Activated CD4-positive, alpha-beta T cell treated with anti-CD3 and anti-CD28 coated beads, Interleukin-2, Interleukin-6, amounts not matched to agents 100 ng/mL and 50 ng/mL, durations not matched to agents 16 hours and 8 hours (primary cell): ENCODE data around the gene MAPK8.

Experiments
- DNase-seq: peaks from one replicate; pipeline ENCODE4 v3.0.0-alpha.2; 2020

The MAPK8 gene

DNA sequence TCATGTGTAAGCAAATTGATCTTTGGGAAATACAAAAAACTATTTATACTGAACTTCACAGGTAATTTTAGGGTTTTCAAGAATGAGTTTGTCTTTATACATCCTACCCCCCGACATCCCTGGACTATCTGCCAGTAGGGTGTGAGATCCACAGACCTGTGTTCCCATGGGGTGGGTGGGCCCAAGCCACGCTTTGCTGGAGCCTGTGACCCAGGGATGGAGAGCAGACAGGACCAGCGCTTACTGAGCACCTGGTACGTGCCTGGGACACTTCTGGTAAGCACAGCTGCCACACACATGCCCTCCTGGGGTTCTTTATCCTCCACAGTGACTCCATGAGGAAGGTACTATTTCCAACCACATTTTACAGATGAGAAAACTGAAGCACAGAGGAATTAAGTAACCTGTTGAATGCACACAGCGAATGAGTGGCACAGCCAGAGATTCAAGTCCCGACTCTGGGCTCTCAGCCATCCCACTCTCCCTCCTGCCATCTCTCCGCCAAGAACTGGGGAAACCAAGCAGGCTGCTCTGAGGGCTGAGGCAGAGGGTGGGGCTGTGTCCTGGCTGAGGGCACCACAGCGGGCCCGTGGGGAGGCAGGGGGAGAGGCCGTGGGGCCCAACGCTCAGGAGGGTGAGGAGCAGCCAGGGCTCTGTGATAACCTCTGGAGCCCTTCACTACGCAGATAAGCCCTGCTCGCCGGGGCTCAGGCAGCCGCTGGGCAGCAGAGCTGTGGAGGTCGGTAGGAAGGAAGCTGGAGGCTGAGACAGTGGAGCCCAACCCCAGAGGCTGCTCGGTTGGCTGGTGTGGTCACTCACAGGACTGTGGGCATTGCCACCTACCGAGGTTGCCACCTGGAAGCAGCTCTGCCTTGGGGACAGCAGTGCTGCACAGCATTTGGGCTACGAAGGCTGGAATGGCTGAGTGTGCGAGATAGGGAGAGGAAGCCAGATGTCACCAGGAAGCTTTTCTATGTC, 174.2 kb downstream of the MAPK8 start:
- DNase-seq: no peak

DNA sequence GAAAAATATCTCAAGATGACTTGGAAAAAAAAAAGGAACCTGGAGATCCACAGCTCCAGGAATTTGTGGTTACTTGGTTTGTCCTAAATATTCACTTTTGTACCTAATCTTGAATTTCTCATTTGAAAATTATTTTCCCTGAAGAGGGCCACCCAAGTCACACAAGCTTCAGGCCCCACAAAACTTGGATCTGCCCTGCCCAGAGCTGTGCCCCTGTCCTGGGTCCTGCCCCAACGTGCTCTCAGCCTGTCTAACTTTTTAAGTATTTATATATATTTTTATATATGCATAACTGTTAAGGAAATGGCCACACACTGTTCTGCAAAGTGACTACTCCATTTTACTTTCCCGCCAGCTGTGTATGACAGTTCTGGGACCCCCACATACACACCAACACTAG, 174.9 kb downstream of the MAPK8 start:
- no peak for DNase-seq

DNA sequence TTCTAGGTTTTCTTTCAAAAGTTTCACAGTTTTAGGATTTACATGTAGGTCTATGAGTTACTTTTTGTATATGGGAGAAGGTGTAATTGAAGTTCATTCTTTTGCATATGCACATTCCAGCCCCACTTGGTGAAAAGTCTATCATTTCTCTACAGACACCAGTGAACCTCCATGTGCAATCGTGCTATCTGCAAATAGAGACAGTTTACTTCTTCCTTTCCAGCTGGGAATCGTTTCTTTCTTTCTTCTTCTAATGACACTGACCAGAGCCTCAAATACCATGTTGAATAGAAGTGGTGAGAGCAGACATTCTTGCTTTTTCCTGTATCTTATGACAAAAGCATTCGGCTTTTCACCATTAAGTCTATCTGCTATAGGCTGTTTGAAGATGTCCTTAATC, 175.7 kb downstream of the MAPK8 start:
- DNase-seq: no peak

DNA sequence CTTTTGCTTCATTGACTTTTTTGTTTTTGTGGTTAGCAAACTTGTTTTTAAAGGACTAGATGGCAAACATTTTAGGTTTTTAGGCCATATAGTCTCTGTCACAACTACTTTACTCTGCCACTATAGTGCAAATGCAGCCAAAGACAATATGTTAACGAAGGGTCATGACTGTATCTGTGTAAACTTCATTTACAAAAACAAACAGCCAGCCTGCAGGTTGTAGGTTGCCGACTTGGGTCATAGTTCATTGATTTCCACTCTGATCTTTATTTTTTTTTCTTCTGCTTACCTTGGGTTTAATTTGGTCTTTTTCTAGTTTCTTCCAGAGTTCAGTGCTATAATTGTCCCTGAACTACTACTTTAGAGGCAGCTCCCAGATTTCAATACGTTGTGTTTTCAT, 178.4 kb downstream of the MAPK8 start:
- DNase-seq: no peak

DNA sequence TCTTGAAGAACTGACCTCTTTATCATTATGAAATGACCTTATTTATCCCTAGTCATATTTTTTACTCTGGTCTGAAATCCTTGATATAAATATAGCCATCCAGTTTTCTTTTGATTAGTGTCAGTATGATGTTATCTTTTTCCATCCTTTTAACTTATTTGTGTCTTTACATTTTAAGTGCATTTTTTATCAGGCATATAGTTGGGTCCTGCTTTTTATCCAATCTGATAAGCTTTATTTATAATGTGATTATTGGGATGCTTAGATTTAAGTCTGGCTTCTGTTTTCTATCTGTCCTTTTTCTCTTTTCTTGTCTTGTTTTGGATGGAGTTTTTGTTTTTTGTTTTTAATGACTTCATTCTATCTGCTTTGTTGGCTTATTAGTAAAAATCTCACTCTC, 179.2 kb downstream of the MAPK8 start:
- no peak for DNase-seq

DNA sequence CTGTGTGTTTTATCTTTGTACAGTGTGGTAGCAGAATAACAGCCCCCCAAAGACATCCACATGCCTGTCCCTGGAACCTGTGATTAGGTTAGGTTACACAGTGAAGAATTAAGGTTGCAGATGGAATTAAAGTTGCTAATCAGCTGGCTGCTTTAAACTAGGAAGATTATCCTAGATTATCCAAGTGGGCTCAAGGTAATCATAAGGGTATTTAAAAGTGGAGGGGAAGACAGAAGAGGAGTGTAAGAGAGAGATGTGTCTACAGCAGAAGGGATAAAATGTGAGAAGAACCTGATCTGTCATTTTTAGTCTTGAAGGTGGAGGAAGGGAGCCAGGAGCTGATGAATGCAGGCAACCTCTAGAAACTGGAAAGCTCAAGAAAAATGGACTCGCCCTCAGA, 180.8 kb downstream of the MAPK8 start:
- no peak for DNase-seq
